ENCODE data around the gene KCNK4. TPM values are rescaled to one million over a fixed set of nuclear protein-coding genes. Genes with fewer than 3 reads are reported as not detected.

The KCNK4 gene
- total RNA-seq, 1 experiment from 2014 or later, result not detected

DNA sequence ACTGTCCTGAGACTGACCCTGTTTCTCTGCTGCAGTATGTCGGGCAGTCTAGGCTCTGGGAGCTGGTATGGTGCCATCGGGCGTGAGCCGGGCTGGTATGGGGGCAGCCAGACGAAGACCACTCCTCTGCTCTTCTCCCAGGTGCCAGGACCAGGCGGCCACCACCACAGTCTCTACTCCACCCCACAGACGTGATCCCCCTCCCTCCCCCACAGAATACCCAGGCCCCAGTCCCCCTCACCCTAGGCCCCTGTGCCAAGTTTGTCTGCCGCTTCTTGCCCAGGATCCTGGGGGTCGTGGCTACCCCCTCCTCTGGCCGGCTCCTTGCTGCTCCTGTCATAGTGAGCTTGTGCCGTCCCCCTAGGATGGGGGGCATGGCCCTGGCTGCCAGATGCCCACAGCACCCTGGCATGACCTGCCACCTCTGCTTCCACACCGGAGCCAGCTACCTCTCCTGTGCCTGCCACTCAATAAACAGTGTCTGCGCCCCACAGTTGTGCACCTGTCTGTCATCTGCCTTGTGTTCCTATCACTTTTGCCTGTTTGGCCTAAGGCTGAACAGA is 2.0 kb upstream of the KCNK4 start:
- DNase-seq (ENCODE audit: low spot score), result no peak

DNA sequence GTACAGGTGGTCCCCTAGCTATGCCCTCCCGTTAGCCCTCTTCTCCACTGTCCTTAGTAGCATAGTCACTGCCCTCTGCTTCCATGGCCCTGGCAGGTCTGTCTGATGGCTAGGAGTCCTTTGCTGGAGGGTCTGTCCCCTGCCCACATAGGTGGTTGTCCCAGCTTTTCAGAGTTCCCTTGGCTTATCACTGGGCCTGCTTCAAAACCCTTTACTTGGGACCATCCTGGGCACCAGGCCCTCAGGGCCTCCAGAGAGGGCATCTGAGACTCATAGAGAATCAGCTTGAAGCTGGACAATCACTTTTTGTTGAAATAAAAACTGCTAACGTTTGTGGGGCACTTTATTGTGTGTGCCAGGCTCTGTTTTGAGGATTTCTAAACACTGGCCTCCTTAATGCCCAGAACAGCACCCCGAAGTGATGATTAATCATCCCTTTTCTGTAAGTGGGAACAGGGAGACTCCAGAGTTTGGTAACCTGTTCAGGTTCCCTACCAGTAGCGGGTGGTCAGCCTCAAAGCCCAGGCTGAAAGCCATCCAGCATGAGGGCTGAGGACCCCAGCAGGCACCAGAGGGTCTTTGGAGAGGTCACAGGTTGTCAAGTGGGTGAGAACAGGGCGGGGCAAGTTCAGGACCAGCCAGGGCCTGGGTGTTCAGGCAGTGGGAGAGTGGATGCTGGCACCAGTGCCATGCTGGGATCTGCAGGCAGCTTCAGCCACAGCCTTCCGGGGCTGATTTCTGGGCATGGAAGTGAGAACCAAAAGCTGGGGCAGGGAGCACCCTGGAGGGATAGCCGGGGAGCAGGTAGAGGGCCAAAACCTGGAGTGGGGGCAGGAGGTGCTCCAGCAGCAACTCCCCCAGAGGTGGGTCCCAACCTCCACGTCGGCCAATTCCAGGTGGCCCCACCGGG is 495 bp upstream of the KCNK4 start:
- DNase-seq (ENCODE audit: low spot score), result no peak

DNA sequence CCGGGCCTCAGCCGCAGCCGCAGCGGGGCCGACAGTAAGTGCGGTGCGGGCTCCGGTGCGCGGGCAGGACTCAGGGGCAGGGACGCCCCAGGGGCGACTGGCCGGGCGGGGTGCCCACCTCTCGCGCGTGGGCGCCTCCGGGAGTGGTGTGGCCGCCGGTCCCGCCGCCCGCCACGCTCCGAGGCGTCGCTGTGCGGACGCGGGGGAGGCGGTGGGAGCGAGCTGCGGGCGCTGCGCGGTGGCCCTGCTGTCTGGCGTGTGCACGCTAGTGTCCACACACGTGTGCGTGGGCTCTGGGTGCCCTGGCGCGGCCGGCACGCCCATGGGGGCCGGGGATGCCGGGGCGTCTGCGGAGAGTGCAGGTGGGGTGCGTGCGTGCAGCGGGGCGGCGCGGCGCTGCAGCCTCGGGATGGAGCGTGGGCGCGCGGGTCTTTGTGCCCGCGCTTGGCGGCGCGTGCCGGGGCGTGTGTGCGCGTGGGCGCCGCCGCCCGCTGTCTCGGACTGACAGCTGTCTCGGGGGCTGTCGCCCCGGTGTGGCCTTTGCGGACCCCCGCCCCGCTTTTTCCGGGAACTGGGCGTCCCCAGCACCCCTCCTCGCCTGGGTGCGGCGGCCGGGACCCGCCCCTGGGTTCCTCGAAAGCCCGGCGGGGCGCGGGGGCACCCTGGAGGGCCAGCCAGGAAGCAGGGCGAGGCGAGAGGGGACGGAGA is 804 bp downstream of the KCNK4 start:
- DNase-seq (ENCODE audit: low spot score), result no peak

DNA sequence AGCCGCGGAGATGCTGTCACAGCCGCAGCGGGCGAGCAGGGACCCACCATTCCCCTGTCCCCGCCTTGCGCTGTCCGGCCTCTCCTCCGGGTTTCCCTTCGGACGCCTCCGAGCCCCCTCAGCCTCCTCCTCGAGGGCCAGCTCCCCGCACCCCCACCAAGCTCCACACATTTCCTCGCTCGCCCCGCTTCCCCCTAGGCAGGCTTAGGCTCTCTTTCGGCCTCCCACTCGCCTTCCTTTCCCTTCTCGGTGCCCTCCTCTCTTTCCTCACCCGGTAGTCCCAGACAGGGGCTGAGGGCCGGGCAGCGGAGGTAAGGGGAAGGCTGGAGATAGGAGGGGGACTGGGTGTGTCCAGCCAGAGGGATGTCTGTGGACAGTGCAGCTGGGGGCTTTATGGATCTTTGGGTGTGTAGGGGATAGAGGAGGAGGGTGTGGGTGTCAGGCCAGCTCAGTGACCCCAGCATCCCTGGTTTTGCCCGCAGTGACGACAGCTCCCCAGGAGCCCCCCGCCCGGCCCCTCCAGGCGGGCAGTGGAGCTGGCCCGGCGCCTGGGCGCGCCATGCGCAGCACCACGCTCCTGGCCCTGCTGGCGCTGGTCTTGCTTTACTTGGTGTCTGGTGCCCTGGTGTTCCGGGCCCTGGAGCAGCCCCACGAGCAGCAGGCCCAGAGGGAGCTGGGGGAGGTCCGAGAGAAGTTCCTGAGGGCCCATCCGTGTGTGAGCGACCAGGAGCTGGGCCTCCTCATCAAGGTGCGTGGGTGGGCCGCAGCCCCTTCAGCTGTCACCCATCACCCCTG is 1.6 kb downstream of the KCNK4 start:
- DNase-seq (ENCODE audit: low spot score), result no peak

DNA sequence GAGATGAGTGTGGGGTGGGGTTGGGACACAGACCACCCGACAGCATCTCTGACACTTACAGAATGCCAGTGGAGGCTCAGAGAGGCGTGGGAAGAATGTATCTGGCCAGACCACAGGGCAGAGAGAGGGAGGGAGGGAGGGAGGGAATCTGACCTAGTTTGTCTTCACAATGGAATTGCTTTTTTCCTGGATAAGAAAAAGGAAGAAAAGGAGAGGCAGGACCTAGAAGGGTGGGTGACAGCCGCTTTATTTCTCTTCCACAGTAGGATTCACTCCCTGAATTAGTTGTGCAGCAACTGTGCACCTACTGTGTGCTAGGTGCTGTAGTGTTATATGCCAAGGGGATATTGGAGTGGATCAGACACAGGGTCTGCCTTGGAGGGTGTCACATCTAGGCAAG is 3.7 kb downstream of the KCNK4 start:
- no peak for DNase-seq (ENCODE audit: low spot score)

DNA sequence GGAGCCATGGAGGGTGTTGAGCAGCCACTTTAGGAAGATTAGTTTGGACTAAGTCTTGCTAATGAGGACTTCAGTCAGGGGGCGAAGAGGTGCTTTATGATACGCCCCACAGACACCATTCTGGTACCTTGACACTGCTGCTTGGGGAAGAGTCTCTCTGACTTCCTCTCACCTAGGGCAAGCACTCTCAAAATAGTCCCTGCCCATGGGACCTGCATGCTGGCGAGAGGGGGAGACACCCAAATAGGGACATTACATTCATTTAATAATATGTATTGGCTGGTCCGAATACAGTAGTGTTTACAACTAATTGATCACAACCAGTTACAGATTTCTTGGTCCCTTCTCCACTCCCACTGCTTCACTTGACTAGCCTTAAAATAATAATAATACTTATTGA is 4.7 kb downstream of the KCNK4 start:
- DNase-seq (ENCODE audit: low spot score), result no peak

DNA sequence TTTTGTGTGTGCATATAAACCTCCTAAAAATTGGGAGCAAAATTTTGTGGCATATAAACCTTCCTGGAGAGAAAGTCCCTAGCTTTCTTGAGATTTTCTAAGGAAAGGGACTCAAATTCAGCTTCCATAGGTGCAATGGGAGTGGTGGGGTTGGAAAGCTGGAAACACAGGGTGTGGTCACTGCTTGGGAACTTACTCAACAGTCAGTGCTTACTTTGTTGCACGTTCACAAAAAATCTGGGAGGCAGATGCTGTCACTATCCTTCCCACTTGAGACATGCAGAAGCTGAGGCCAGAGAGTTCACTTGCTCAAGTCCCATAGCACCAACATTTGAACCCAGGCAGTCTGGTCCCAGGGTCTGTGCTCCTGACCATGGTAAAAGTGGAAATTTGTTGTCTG is 5.1 kb downstream of the KCNK4 start:
- DNase-seq (ENCODE audit: low spot score), result no peak

DNA sequence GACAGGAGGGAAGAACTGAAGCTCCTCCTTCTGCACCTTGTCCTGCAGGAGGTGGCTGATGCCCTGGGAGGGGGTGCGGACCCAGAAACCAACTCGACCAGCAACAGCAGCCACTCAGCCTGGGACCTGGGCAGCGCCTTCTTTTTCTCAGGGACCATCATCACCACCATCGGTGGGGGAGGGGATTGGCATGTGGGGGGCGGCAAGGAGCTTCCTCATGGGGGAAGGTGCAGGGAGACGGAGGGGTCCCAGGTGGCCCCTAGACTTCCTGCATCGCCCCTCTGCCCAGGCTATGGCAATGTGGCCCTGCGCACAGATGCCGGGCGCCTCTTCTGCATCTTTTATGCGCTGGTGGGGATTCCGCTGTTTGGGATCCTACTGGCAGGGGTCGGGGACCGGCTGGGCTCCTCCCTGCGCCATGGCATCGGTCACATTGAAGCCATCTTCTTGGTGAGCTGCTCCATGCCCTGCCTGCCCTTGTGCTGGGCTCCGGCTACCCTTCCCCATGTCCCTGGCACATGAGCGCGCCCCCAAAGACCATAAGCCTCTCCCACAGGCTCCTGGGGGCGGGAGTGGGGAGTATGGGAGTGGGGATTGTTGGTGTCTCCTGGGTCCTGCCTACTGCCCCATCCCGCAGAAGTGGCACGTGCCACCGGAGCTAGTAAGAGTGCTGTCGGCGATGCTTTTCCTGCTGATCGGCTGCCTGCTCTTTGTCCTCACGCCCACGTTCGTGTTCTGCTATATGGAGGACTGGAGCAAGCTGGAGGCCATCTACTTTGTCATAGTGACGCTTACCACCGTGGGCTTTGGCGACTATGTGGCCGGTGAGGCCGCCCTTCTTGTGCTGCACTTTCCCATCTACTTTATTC is 6.0 kb downstream of the KCNK4 start:
- no peak for DNase-seq (ENCODE audit: low spot score)

DNA sequence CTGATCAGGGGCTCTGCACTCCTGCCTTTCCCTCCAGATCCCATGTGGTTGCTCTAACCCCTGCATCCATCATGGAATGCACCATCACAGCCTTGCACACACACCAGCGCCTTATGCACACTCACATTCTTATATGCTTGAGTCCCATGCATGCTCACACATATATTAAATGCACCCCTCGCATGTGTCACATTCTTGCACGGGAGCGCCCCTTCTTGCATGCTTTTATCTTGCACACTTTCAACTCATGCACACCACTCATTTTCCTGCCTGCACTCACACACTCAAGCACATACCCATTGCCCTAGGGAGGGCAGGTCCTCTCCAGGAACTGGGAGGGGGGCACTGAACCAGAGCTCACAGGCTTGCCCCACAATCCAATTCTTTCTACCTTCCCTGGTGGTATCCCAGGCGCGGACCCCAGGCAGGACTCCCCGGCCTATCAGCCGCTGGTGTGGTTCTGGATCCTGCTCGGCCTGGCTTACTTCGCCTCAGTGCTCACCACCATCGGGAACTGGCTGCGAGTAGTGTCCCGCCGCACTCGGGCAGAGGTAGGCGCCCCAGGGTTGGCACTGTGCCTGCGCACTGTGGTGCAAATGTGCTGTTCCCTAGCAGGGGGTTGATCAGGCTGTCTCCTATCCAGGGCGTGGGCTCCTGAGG is 6.7 kb downstream of the KCNK4 start:
- no peak for DNase-seq (ENCODE audit: low spot score)

DNA sequence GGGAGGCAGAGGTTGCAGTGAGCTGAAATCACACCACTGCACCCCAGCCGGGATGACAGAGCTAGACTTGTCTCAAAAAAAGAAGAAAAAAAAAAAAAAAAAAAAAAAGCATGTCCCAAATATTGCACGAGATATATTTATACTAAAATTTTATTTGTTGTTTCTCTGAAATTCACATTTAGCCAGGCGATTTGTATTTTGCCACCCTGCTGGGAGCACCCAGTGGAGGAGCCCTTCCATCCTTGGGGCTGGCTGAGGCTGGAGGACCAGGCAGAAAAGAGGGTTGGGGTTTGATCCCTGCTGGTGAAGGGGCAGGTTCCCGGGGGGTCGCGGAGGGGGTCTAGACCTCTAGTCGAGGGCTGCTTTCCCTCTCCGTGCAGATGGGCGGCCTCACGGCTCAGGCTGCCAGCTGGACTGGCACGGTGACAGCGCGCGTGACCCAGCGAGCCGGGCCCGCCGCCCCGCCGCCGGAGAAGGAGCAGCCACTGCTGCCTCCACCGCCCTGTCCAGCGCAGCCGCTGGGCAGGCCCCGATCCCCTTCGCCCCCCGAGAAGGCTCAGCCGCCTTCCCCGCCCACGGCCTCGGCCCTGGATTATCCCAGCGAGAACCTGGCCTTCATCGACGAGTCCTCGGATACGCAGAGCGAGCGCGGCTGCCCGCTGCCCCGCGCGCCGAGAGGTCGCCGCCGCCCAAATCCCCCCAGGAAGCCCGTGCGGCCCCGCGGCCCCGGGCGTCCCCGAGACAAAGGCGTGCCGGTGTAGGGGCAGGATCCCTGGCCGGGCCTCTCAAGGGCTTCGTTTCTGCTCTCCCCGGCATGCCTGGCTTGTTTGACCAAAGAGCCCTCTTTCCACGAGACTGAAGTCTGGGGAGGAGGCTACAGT is 8.1 kb downstream of the KCNK4 start:
- no peak for DNase-seq (ENCODE audit: low spot score)

DNA sequence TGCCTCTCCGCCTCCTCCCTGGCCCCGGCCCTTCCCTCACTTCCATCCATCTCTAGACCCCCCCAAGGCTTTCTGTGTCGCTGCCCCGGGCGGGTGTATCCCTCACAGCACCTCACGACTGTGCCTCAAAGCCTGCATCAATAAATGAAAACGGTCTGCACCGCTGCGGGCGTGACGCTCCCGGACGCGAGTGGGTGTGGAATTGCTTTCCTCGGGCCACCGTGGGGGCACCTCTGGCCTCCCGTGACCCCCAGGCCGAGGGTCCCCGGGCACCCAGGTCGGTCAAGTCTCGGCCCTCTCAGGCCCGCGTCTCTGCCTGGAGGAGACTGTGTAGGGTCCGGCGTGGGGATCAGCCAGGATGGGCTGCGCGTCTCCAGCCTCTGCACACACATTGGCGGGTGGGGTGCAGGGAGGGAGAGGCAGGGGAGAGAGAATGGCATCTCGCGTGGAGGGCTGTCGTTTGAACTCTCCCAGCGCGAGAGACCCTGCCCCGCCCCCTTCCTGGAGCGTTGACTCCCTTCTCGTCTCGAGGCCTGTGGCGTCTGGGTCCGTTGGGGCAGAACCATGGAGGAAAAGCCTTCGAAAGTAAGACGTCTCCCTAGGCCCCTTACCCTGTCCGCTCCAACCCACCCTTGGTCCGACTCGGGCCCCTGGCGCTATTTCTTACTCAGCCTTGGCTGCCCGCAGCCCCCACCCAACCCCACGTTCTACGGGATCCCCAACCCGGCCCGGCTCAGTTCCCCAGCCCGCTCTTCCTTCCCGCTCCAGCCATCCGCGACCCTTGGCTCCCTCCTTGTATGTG is 8.9 kb downstream of the KCNK4 start, which contains the start of gene CATSPERZ:
CATSPERZ (plus strand) TSS at position 512 of the 802 bp plus-strand sequence; CDS start at position 565, 53 bp downstream.
- no peak for DNase-seq (ENCODE audit: low spot score)

DNA sequence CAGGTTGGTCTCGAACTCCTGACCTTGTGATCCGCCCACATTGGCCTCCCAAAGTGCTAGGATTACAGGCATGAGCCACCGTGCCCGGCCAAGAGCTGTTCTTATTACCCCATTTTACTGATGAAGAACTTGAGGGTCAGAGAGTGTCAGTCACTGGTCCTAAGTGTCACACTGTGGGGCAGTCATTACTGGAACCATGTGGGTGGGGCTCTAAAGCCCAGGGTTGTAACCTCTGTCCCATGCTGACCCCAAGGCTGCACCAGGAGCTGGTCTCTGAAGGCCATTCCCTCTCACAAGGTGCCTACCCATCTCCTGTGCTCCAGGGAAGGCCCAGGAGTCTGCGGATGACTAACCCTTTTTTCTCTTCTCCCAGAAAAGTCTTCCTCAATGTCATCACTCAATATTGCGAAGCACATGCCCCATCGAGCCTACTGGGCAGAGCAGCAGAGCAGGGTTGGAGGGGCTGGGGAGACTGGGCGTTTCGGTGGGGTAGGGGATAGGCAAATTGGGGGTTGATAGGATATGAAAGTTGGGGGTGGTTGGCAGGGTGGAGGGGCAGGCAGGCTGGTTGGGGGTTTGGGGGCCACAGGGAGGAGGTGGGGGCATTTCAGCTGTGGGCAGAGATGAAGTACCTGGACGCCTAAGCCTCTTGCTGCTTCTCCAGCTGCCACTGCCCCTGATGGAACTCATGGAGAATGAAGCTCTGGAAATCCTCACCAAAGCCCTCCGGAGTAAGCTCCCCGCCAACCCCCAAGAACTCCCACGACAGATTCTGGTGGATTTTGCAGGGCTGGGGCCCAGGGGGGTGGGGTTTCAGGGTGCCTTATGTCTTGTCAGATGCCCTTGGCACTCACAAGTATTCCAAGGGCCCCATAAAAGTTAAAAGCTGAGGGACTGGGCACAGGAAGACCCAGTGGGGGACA is 12.3 kb downstream of the KCNK4 start:
- no peak for DNase-seq (ENCODE audit: low spot score)

DNA sequence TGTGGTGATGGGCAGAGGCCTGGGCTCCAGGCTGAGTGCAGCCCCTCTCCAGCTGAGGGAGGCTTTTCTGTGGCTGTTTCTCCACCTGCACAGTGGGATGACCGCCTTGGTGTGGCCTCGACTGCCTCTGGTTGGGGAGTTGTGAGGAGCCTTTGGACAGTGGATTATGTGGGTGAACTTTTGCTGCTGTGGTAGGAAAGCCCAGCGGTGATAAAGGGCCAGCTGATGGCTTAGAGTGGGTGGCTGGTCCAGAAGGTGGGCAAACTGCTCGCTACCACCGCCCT is 12.9 kb downstream of the KCNK4 start:
- DNase-seq (ENCODE audit: low spot score), result no peak

DNA sequence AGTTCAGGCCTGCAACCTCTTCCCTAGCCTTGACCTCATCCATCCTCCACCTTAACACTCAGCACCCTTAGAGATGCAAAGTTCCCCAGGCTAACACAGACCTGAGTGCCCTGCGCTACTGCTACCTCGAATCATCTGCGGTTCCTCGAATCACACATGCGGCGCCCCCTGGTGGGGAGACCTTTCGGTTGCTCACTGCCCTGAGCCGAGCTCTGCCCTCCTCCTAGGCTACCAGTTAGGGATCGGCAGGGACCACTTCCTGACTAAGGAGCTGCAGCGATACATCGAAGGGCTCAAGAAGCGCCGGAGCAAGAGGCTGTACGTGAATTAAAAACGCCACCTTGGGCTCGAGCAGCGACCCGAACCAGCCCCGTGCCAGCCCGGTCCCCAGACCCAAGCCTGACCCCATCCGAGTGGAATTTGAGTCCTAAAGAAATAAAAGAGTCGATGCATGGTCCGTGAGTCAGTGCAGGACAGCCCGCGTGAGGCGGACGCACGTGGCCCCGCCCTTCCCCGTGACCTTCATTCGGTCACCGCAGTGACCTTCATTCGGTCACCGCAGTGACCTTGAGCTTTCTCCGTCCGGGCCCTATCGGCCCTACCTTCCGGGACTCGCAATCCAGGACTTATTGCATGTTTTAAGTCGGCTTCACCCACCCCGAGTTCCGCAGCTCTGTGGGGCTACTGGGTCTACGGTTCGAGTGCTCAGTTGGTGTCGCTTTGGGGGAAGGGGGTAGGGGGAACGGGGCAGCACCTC is 13.4 kb downstream of the KCNK4 start:
- peak; percentile 98 for DNase-seq (ENCODE audit: low spot score)

DNA sequence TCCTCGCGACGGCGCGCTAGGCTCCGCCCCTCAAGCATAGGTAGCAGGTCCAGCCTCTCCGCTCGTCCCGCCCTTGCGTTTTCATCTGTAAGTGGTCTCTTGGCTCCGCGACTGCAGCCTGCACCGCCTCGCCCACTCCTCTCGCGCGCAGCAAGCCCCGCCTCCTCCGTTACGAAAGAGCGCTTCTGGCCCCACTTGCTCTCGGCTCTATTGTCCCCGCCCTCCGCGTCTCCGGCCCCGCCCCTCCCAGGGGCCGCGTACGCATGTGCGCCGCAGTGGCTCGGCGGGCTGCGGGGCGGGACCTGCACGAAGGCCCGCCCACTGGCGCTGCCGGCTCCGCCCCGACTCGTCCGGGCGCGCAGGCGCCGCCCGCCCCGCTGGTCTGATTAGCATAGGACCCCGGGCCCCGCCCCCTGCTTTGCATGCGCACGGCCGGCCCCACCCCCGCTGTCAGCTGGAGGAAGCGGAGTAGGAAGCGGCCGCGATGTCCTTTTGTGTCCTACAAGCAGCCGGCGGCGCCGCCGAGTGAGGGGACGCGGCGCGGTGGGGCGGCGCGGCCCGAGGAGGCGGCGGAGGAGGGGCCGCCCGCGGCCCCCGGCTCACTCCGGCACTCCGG is 14.1 kb downstream of the KCNK4 start, which contains the start of gene ESRRA:
ESRRA (plus strand) TSS at position 450 of the 616 bp plus-strand sequence. CDS start 1,656 bp downstream, outside the sequence.
- peak; percentile 99 for DNase-seq (ENCODE audit: low spot score)
